Mammary epithelial cell (primary cell): ENCODE data around the gene OSBPL7.
A peak's percentile ranks its signal among the peaks of the same experiment; 100 is the strongest.

ENCODE experiments used
- EZH2 ChIP-seq: IDR thresholded peaks from 2 replicates; pipeline ENCODE4 v1.6.1; 2012; ENCODE audit warnings: low read length, inconsistent platforms, borderline replicate concordance
- TF ChIP-seq, protein P1 (sequence below), 2 donors: IDR thresholded peaks in 1 of 2; conservative IDR thresholded peaks in 1 of 2; 2 replicates each; pipeline ENCODE4 v1.5.1; 2011 to 2012; ENCODE audit warnings: inconsistent platforms in 2 of 2, low read length in 2 of 2, mild to moderate bottlenecking in 2 of 2, control low read depth in 1 of 2, low read depth in 1 of 2; ENCODE audit not compliant: insufficient read depth in 1 of 2; ENCODE audit errors: extremely low read depth in 1 of 2

DNA sequence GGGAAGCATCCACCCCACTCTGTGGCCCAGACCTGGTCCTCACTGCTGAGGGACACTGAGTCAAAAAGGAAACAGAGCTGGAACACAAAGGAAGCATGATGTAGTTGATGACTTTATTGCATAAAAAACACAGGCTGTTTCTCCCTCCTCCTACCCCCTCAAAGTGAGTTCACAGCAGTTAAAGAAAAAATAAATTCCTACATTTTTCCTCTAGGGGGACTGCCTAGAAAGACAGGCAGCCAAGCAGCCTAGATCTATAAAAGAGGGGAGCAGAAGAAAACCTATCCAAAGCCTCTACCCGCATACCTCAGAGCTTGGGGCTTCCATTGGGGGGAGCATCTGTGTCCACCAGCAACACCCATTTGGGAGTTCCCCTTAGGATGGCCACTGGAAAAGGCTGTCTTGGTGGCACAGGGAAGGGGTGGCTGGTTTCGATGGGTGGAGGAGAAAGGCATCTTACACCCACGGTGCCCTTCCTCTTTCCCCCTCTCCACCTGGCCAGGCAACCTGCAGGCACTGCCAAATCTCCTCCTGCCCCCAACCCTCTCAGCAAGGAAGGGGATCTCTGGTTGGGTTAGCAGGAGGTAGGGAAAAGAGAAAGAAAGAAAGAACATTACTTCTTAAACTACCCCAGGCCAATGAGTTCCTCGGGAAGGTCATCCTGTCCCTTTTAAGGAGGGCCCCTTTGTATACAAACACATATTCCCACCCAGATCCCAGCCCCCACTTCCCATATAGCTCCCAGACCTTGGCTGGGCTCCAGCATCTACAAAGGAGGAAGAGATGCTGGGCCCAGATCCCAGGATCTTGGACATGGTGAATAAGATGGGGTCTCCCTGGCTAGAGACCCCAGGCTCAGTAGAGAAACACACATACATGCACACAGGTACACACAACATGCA lies 23.5 kb upstream of the OSBPL7 start:
- TF ChIP-seq, protein P1, sequence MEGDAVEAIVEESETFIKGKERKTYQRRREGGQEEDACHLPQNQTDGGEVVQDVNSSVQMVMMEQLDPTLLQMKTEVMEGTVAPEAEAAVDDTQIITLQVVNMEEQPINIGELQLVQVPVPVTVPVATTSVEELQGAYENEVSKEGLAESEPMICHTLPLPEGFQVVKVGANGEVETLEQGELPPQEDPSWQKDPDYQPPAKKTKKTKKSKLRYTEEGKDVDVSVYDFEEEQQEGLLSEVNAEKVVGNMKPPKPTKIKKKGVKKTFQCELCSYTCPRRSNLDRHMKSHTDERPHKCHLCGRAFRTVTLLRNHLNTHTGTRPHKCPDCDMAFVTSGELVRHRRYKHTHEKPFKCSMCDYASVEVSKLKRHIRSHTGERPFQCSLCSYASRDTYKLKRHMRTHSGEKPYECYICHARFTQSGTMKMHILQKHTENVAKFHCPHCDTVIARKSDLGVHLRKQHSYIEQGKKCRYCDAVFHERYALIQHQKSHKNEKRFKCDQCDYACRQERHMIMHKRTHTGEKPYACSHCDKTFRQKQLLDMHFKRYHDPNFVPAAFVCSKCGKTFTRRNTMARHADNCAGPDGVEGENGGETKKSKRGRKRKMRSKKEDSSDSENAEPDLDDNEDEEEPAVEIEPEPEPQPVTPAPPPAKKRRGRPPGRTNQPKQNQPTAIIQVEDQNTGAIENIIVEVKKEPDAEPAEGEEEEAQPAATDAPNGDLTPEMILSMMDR (conservative IDR thresholded peaks at IDR 0.05 in 1 of 2, IDR thresholded peaks at IDR 0.05 in 1 of 2; ENCODE audit: extremely low read depth in 1 of 2, insufficient read depth in 1 of 2, low read depth in 1 of 2, low read length in 2 of 2): peak; percentile 31 to 33
- no peak for TF ChIP-seq EZH2
